Measurements from ENCODE around the gene CADPS.

The CADPS gene

DNA sequence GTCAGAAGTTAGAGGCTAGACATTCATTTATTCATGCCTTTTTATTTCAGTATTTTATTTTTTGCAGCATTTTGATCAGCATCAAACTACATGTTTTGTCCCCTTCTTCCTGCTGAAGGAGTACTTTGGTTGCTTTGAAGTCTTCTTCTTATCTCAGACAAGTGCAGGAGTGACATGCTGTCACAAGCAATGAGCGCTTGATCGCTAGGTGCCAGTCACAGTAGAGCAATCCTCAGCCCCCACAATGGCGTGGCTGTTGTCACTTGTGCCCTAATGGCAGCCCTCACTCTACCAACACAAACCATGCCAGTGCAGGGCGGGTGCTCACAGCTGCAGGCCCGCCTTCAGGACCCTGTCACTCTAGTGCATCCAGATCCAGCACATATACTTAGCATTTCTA, 317.2 kb downstream of the CADPS start:
- DNase-seq (ENCODE audit: low read depth in 2 of 2) = no peak

DNA sequence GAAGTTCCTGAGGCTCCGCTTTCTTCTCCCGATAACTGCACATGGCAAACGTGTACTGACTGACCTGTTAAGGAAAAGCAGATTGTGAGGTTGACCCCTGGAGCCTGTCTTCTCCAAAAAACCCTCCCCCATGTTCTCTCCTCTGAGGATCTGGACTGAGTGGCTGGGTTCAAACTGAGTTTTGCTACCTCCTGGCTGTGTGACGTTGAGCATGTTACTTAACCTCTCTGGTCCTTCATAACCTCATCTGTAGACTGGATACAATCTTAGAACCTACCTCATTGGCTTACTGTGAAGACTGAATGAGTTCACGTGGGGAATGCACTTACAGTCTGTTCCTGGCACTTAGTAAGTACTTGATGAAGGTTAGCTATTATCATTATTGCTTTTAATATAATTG, 317.8 kb downstream of the CADPS start:
- DNase-seq (ENCODE audit: low read depth in 2 of 2) = no peak

DNA sequence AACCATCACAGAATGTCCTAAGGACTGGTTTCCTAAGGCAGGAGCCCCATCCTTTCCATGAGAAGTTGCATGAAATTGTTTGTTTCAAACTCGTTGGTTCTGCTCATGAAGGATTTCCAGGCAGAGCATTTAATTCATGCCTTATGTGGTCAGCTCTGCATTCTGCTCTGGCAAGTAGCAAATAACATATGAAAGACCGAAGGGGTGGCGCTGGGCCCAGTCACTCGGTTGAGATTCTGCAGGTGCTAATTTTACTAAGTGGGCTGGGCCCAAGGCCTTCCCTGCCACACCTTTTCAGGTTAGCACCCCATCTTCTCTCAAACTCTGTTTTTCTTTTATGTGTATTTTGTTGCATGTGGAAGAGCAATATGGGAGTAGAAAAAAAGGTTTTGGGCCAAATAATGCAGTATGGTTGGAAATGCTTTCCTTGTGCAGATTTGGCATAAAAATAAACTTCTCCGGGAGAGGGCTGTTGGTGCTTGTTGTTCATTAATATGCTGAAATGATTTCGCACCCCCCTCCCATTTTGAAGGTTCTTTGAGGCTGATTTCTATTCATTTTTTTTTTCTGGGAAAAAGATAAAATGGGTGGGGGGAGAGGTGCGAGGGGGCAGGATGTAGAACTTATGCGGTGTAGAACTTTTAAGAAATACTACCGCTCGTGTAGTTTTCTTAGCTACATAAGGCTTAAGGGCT, 318.9 kb downstream of the CADPS start:
- no peak for DNase-seq (ENCODE audit: low read depth in 2 of 2)

DNA sequence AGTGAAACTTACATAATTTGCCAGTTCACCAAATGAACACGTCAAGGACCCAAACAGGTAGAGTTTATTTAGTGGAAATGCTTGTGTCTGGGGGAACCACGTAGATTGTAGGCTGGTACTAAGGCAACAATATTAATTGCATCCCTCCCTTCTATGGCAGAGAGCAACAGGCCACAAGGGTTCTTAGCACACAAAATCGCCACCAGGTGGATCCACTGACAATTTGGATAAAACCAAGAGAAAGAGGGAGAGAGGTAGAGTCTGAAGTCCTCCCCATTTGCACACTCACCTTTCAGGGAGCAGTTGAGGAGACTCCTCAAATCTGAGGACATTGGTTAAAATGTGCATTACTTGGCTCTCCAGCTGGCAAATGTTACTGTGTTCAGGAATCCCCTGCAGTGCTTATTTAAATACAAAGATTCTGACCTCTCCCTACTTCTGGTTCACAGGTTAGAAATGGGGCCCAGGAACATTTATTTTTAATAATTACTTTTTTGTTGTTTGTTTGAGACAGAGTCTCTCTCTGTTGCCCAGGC, 320.9 kb downstream of the CADPS start:
- no peak for DNase-seq (ENCODE audit: low read depth in 2 of 2)

DNA sequence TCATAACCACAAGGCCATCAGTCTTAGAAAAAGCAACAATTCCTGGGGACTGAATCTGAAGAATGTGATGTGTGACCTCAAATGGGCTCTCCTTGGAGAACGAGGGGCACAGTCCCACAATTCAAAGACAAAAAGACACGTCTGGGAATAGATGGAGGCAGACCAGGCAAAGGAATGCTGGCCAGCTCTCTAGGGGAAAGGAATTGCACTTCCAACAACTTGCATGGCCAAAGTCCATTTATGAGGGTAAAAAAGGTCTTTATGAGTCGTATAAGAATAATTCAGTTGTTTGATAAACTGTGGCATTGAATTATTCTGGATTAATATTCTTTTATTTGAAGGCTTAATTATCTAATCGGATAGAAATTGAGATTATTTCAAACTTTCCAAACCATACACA, 321.4 kb downstream of the CADPS start:
- no peak for DNase-seq (ENCODE audit: low read depth in 2 of 2)

DNA sequence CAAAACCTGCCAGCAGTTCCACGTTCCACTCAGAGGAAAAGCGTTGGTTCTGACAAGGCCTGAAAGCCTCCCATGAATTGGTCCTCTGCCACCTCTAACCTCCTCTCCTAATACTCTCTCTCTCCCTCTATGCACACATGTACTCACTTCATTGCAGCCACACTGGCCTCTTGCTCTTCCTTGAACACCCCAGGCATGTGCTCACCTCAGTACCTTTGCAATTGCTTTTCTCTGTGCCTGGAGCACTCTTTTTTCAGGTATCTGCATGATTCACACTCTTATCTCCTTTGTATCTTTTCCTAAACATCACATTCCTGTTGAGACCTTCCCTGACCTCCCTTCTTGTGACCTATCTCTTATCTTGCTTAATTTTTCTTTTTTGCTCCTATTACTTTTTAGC, 323.7 kb downstream of the CADPS start:
- no peak for DNase-seq (ENCODE audit: low read depth in 2 of 2)

DNA sequence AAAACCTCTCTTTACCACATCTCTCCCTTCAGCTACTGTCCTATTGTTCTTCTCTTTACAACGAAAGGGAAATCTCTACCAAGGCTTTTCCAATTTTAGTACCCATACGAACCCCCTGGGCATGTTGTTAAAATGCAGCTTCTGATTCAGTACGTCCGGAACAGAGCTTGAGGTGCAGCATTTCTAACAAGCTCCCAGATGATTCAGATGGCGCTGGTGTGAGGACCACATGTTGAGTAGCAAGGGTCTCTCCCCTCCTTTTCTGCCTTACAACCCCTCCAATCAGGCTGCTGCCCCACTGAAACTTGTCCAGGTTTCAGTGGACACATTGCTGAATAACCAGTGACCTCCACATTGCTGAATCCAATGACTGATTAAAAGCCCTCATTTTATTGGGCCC, 324.8 kb downstream of the CADPS start:
- no peak for DNase-seq (ENCODE audit: low read depth in 2 of 2)

DNA sequence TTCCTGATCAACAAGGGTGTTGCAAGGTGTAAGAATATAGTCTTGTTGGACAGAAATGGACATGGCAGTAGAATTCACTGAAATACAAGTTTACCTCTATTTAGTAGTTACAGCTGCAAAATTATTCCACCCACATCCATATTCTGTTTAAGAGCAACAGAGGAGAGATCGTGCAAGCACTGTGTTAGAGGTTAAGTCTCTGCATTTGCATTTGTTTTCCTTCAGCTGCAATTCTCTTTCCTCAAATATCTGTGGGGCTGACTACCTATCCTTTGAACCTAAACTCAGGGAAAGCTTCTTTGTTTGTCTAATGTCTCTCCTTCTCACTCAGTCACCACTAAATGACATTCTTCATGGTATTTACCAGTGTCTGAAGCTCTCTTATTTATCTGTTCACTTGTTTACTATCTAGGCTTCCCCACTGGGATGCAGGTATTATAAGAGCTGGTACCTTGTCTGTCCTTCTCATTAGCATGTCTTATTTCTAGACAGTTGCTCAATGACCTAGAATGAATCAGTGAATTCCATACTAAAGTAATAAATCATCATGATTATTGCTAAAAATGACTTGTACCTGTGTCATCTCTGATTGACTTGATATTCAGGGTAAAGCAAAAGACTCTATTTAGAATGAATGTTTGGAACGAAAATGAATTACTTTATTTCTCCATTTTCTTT, 326.5 kb downstream of the CADPS start:
- no peak for DNase-seq (ENCODE audit: low read depth in 2 of 2)

DNA sequence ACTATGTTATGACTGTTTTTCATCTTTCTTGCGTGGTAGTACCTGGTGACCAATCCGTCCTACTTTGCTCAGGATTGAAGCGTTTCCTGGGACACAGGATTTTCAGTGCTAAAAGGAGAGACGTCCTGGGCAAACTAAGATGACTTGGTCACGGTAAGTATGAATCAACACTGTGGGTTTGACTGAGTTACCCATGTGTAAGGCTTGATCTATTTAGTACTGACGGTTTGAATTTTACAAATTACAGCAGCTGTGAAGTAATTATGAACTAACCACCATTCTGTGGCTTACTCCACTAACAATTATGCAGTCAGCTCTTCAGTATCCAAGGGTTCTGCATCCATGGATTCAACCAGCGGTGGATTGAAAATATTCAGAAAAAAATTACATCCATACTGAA, 328.9 kb downstream of the CADPS start:
- DNase-seq (ENCODE audit: low read depth in 2 of 2) = no peak

DNA sequence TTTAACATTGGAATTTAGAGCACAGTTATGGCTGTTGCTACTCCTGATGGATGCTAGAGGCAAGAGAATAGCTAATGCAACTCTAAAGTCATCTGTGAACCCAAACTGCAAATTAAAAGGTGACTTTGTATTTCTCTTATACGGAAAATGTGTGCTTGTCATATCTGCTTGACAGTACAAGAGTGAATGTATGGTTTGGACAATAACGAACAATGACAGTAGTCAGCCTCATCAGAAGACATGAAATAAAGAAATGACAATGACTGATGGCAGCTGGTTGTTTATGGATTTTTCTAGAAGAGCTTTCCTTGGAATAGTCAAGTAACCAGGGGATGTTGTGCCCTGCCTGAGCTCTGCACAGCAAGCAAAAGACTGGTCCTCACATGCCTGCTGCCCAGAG, 333.0 kb downstream of the CADPS start:
- no peak for DNase-seq (ENCODE audit: low read depth in 2 of 2)

DNA sequence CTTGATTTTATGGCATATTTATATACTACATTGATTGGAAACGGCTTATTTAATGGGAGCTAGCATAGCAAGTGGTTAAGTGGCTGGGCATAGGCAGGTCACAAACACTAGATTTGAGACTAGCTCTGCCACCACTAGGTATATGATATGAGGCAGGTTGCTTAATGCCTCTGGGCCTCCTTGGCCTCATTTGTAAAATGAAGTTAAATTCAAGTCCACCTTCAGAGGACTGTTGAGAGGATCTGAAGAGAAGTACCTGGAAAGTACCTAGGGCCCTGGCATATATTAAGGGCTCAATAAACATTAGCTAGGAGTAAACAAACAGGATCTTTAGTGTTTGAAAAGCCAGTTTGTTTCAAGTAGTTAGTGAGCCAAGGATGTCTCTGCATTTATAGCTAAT, 335.5 kb downstream of the CADPS start:
- DNase-seq (ENCODE audit: low read depth in 2 of 2) = no peak

DNA sequence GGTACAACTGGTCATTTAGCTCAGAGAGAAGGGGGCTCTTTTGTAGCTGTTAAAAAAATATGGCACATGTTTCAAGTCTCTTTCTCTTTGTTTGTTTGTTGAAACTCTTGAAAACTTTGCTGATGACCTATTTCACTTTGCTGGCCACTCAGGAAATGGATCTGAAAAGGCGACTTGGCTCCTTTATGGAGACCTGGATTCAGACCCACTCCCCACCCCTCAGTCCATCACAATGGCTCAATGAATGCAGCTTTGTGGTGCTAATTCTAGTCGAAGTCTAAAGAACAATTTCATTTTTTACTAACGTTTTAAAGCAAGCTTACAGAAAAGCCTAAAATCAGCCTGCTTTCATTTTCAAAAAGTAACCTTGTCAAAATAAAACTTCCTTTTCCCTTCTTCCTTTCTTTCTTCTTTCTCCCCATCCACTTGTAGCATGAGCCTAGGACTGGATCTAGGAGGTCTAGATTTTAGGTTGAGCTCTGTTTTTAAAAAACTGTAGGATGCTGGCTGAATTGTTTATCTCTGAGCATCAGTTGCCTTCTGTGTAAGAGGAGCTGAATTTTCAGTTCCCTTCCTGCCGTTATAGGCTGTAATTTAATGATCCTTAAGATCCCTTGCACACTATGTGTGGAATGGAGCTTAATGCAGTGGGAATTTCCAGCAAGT, 336.4 kb downstream of the CADPS start:
- DNase-seq (ENCODE audit: low read depth in 2 of 2) = no peak

DNA sequence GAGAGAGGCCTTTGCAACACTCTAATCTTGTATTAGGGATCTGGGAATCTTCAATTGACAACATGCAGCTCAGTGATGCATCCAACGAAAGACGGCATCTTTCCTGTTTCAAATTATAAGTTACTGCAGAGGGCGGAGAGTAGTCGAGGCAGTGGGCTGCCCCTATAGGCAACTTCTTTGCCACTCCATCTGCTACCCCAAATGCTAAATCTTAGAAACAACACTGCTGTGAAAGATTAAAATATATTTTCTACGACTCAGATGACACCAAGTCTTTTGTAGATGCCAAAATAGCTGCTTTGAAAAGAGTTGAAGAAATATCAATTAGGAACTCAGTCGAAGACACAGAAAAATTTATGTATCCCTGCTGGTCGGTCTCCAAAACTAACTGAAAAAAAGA, 340.9 kb downstream of the CADPS start:
- DNase-seq (ENCODE audit: low read depth in 2 of 2) = no peak

DNA sequence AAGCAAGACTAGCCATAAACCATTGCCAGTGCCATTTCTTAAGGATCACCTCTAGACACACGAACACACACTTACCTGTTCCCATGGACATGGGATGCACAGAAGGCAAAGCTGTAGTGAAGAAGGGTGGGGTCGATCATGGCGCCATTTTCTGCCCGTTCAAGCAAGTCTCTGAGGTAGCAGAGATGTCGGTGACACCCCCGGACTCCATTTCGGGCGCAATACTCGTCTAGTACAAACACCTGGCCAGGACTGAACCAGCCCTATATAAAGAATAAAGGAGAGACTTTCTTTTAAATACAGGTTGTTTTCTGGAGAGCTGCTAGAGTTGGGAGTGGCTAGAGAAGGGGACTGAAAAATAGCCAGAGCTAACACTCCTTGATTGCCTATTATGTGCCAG, 342.4 kb downstream of the CADPS start:
- no peak for DNase-seq (ENCODE audit: low read depth in 2 of 2)

DNA sequence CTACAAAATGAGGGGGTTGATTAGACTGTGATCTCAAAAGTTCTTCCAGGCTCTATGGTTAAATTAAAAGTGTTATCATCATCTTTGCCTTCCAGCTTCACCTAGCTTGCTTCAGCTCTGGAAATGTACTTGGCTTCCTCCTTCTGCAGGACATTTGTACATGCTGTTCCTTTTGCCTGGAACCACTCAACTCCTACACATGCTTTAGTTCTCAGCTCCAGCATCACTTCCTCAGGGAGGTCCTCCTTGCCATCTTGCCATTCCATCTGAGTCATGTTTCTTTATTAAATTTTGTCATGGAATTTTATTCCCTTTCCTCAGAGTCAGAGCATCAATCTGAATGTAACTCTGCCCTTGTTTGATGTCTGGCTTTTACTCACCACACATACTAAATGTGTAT, 343.2 kb downstream of the CADPS start:
- DNase-seq (ENCODE audit: low read depth in 2 of 2) = no peak

DNA sequence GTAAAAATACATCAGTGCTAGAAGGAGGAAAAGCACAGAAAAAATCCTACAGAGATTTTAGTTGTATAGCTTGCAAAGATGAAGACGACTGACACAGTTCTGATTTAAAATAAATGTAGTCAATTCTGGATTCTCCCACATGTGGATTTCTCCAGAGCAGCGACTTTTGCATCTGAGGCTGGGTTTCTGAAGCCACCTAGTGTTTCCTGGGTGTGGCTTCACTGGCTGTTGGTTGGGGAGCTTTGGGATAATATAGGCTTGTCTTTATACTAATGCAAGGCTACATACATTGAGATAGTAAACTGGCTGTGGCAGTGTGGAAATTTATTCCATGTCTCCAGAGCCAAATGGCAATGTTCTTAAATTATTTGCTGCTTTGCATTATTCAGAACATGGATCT, 343.7 kb downstream of the CADPS start:
- no peak for DNase-seq (ENCODE audit: low read depth in 2 of 2)

DNA sequence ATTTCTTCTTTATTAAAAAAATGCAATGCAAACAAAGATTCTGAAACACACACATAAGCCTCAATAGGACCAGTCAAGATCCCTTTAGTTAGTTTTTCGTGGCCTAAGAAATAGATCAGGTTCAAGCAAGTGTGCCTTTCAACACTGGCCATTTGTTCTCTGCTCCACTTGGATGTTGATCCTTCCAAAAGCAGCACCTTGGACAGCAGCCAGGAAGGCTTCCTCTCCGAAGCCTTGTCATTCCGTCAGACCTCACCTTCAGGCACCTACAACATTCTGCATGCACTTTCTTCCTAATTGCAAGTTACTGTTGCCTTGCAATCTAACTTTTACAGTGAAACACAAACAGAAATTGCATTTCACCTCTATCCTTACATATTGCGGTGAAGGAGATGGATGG, 346.0 kb downstream of the CADPS start:
- DNase-seq (ENCODE audit: low read depth in 2 of 2) = no peak

DNA sequence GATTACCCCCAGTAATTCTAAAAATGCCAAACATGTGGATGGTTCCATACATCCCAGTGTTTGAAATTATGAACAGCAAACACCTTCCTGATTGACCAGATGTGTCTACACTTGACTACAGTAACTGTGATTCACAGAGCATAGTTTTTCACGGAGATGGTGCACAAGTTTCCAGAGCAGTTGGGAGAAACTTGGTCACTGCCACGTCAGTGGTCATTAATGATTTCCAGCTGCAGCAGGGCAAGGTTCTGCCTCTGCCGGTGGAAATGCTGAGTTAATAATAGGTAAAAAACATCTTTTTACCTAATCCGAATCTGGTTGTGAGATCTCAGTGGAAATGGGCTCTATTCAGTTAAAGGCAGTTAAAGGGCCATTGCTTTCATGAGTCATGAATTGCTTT, 347.7 kb downstream of the CADPS start:
- no peak for DNase-seq (ENCODE audit: low read depth in 2 of 2)

DNA sequence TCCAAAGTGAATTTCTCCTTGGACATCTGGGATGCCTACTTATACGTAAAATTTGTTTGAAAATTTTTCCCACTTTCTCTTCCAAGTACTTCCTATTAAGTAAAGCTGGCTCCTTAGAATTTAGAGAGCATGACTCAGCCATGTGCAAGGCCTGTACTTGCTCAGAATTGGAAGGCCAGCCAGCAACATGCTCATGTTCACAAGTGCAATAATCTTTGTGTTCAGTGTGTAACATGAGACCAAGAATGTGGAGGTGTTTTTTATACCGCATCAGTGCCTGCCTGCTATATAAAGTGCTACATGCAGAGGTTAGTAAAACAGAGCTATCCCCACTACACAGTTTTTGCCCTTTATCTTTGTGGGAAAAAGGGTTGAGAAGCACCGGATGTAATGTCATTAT, 349.9 kb downstream of the CADPS start:
- no peak for DNase-seq (ENCODE audit: low read depth in 2 of 2)

DNA sequence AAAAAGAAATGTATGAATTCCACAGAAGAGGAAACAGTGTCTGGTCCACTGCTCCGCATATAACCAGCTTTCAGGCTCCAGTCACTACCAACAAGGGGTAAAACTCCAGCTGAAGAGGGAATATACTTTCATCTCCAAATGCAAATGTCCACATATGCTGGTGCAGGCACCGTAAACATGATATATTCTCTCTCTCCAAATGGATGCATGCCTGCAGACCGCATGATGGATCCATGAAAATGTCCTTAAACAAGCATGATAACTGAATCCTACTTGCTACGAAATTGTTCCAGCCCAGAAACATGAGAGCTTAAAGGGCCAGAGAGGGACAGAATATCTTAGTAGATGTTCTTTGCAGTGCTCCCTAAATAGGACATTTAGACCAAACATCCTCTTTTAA, 351.5 kb downstream of the CADPS start:
- DNase-seq (ENCODE audit: low read depth in 2 of 2) = no peak

DNA sequence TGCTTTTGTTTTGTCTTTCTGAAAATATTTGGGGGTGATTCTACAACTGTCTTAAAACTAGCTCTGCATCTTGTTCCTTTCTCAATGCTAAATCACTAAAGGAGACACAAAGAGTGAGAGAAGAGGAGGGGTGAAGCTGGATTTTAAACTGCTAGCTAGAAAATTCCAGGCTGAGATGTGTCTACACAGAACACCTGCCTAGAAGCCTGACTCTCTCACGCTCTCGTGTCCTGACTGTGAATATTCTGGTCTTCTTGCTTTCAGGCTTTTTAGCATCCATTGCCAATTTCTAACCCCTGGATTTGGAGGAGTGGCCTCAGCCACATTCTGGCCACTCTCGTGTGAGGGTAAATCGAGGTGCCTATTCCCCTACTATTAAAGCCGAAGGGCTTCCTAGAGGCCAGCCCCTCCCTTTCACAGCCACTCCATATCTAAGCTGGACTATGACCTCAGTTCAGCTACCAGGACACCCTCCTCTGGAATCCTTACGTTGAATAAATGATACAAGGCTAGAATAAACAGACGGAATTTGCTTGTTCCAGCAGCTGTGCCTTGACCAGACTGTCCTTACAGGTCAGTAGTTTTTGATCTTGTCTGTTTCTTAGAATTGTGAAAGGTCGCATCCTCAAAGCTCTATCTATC, 353.6 kb downstream of the CADPS start:
- DNase-seq (ENCODE audit: low read depth in 2 of 2) = no peak

DNA sequence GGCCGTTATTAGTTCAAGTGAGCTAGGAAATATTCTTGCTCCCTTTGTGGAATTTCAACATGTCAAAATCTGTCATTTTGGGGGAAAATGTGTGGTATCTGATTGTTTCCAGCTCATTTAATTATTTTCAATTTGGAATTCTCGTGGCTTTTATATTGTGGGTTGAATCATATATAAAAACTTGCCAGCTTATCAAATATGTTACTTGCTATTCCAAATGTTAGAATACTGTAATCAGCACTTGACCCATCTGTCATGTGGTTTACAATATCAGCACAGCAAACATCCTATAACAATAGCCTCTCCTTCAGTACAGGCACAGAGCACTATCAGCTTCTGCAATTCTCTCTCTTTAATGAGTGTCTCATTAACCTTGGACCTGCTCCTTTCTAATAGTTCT, 371.7 kb downstream of the CADPS start:
- DNase-seq (ENCODE audit: low read depth in 2 of 2) = no peak
